OCI-M1 (cell line): ENCODE measurements around the gene VSX1.

Experiments
- DNase-seq: peaks from one replicate; lab custom pipeline; 2025; lab: John Stamatoyannopoulos, UW

The VSX1 gene

DNA sequence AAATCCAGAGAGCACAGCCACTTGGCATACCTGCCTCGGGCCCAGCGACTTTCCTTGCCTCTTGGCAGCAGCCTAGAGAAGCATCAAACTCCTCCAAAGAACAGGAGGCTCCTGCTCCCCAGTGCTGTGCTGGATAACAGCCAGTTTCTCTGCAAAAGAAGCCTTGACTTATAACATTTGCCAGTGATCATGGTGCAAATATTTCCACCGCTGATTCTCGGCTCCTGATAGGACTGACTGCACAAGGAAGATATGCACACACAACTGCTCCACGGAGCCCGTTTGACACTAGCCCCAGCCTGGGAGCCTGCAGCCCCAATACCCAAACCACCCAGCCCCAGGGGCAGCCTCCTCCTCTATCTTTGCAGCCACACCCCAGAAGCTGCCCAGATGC lies 41.5 kb downstream of the VSX1 start:
- peak; percentile 3 for DNase-seq

DNA sequence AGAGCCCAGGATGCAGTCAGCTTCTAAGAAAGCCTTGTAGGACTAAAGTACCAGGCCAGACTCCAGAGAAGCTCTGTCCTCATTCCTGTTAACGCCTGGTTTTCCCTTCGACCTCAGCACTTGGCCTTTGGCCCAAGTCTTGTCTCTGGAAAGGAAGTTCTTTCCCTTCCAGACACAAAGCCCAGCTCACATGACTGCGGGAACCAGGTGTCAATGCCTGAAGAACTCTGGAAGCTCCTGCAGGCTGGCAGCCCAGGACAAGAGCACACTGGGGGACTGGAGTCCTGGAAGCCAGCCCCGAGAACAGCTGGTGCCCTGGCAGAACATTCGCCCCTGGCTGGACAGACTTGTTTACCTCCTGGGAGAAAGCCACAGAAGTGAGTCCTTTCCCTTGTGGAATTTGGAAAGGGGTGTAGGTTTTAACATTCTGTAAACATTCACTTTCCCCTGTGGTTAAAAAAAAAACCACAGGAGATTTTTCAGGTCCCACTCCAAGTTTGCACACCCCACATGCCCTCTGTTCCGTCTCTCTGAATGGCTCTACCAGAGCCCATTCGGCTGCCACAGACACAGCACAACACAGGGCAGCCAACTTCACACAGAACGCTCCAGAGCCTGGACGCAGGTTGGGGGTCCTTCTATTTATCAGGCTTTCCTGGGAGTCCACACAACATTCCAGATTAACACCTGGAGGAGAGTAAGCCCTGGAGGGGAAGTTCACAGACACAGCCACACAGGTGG lies 42.1 kb downstream of the VSX1 start:
- DNase-seq: no peak

DNA sequence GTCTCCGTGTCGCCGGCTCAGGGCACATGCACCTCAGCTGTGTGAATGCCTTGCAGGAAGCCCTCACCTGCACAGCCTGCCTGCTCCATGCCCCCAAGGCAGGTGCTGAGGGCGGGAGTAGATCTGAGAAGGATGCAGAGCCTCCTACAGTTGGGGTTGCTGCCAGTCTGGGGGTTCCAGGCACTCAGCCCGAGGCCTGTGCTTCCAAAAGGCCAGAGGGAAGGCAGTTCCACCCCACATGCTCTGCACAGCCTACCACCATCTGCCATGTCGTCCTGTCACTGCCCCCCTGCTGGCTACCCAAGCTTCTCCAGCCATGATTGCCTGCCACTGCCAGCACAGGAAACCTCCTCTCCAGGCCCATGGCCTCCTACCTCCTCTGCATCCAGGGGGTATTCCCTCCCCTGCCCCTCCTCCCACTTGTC lies 43.3 kb downstream of the VSX1 start:
- no peak for DNase-seq

DNA sequence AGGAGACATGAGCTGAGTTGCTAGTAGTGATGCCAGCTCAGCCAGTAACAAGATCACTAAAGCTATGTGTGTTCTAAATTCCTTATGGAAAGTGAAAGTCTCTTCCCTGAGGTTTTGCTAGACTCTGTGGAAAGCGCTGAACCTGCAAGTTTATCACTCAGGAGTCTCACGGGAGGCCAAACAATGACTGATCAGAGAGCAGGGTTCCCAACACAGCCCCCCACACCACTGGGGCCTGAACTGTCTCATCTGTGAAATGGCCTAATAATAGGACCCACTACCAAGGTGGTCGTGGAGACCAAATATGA lies 43.9 kb downstream of the VSX1 start:
- no peak for DNase-seq

DNA sequence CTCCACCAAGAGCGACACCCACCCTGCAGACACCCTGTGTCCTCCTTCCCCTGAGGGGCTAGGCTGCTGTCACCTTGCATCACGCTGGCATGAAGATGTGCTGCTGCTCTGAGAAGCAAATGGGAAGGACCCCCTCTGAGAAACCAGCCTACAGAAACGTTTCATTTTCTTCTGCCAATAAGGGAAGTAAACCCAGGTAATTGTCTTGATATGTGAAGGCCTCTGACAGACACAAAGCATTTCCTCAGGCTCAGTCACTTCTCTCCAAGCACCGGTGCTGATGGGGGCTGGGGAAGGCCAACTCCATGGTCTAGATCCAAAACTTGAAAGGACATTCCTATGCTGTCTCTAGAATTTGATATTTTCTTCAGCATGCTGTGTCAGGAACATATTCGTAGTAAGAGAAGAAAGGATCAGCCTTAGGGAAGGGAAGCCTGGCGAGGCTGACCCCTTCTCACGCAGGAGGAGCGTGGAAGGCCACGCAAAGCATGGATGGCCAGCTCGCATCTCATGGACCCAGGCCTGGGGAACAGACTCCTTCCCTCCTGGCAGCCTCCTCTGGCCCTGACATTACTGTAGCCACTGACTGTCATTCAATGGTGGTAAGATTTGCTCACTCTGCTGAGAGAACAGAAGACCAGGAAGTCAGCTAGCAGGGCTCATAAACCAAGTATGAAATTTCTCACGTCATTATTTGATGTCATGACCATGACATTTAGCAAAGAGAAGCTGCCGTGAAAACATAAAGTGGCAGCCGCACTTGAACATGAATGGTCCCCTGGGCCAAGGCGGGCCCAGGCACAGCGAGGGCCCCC lies 44.4 kb downstream of the VSX1 start:
- no peak for DNase-seq

DNA sequence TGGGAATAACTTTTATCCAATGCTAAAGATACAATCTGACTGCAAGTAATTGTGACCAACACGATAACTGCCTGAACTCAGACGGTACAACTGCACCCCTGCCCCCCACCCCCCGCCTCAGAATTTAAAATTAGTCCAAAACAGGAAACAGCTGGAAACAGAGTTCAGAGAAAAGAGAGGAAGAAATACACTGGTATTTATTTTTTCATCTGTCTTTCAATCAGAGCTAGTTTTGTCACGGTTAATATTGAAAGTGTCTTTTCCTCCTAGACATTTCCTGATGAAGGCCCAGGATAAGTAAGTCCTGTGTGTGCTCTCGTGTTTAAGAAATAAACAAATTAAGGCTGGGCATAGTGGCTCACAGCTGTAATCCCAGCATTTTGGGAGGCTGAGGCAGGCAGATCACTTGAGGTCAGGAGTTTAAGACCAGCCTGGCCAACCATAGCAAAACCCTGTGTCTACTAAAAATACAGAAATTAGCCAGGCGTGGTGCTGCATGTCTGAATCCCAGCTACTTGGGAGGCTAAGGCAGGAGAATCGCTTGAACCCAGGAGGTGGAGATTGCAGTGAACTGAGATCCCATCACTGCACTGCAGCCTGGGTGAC lies 45.5 kb downstream of the VSX1 start:
- no peak for DNase-seq

DNA sequence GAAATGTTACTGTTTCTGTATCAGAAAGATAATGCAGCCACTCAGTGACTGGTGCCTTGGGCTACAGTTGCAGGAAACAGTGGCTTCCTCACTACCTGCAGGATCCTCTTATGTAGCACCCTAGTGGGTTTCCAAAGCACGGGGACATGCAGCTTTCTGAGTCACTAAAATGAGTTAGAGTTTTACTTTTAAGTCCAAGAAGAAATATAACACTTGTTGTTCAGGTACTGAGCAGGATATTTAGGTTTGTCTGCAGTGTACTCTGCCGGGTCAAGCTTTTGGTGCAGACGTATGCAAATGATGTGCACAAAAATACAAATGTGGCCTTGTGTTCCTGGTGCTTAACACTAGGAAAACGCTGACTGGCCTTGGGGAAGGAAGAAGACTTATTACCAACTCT lies 46.0 kb downstream of the VSX1 start:
- DNase-seq: peak; percentile 4

DNA sequence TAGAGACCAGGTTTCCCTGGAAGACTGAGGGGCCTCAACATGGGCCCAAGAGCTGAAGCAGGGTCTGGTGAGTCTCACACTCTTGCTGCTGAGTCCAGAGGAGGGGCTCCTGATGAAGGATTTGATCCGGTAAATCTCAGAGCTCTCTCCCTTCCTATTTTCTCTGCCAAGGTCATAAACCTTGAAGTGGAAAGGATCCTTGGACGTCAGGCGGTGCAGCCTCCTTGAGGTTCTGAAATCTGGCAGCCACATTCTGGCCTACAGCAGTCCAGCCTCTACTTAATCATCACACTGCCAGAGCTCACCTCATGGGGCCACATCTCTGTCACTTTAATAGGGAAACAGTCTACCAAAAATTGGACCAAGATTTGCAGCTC lies 48.0 kb downstream of the VSX1 start:
- DNase-seq: no peak

DNA sequence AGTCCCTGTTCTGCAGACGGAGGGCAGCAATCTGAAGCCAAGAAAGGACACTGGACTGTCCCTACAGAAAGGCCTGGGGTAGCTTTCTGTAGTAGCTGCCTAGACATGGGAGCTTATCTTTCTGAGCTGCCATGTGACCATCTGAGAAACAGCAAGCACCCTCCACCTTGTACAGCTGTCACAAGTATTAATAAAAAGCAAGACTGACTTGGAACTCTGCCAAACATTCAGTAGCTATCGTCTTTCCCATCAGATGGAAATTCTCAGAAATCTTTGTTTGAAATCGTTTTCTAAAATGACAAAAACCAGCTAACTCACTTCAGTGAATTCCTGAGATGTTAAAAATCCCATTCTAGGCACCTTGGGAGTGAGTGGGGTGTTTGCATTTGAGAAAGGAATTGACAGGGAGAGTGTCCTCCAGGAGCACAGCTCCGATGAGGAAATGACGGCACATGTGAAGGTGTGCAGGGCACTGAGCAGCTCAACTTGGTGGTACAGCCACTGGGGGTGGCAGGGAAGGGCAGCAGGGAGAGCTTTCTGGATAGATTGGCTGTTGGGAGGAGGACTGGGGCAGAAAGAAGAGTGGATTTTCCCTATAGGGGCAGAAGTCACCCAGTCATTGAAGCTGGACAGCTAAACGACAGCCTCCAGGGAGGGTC lies 48.5 kb downstream of the VSX1 start:
- peak; percentile 7 for DNase-seq

DNA sequence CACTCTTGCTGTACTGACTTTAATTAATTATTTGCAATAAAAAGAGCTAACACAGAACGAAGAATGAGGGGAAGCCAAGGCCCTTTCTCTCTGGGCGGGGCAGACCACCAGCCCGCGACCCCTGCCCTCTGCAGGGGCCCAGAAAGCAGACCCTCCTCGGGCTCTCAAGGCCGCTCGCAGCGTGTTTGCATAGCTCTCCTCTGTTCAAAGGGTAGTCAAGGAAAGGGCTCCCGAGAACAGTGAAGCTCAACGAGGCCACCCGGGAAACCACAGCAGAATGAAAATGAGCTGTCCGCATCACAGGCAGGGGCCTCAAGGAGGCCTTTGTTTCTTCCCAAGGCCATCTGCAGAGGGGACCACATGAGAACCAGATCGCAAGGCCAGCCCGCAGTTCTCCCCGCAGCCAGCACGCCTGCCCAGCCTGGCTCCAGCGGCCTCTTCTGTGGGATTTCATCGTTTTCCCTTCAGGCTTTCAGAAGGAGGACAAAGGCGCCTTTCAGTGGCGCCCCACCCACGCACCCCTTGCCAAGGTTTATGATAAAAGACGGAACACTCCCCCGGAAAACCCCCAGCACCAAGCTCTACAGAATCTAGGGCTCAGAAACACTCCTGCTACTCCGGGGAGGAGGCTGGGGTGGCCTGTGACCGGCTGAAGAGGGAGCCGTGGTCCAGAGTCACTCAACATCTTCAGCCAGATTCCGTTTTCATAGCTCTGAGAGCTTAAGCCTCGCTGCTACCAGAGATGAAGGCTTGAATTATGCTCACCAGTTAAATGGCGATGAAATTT lies 49.3 kb downstream of the VSX1 start:
- DNase-seq: no peak

DNA sequence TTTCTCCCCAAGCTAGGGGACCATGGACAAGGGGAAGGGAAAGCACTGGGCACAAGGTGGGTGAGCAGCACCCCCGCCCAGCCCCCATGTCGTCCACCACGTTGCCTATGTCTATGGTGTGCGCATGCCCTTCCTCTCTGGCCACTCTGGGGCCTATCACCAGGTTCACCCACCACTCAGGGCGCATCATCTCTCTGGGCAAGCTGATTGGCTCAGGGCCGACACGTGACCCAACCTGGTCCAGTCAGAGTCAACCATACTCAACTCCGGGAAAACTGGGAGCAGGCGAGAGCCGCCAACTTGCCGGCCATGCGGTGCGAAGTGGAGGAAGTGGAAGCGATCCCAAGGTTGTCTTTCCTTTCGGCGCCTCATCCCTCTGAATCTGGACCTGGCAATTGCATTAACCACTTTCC lies 49.9 kb downstream of the VSX1 start:
- DNase-seq: no peak

DNA sequence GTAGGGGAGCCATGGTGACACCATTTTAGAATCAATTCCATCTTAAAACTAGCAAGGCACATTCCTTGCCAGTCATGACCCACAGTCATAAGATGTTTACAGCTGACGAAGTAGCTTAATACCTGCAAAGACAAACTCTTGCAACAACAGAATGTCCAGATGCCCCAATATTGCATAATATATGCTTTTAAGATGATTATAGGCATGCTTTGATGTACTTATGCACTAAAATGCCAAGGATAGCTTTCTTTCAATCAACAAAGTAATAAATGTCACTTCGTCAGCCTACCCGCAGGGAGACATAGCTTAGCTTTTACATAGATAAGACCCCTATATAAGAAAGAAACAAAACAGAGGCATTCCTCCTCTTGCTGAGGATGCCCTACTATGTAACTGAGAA lies 50.7 kb downstream of the VSX1 start:
- DNase-seq: no peak

DNA sequence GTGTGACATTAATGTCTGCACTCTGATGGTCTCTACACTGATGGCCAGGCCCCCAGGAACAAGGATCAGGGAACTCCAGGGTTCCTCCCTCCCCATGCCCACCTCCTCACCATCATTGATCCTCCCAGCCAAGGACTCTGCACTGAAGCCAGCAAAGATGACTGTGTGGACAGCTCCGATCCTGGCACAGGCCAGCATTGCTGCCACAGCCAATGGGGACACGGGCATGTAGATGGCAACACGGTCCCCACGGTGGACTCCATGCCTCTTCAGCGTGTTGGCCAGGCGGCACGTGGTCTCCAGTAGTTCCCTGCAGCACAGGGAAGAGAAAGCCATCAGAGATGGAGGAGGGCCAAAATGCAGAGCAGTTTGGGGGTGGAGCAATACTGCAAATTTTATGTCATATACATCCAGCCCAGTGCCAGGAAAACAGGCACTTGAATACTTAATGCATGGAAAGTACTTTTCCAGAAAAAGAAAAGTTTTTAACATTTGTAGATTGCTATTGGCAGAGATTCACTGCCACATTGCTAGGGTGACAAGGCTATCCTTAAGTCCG lies 51.2 kb downstream of the VSX1 start:
- no peak for DNase-seq

DNA sequence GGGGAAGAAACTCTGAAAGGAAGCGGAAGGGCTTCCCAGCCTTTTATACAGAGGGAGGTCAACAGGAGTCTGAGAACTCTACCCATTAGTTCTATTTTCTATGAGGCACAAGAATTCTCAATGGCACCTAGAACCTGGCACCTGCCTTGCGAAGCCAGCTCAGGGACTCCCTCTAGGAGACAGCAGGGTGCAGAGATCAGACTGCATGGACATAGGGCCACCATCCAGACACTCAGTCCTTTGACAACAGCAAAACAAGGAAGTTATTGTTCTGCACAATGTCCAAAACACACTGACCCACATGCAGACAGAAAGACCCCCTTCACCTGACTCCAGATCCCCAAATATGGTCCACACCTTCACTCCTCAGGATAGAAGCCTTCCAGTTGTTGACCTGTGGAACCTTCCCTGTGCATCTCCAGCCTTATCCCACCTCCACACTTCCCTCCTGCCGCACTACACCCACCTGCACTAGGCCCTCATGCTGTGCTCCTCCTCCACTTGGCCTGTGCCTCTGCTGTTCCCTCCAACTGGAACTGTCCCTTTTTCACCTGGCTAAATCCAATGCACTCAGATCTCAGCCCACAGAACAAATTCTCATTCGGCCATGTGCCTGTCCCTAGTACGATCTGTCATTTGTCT lies 51.8 kb downstream of the VSX1 start:
- DNase-seq: no peak

DNA sequence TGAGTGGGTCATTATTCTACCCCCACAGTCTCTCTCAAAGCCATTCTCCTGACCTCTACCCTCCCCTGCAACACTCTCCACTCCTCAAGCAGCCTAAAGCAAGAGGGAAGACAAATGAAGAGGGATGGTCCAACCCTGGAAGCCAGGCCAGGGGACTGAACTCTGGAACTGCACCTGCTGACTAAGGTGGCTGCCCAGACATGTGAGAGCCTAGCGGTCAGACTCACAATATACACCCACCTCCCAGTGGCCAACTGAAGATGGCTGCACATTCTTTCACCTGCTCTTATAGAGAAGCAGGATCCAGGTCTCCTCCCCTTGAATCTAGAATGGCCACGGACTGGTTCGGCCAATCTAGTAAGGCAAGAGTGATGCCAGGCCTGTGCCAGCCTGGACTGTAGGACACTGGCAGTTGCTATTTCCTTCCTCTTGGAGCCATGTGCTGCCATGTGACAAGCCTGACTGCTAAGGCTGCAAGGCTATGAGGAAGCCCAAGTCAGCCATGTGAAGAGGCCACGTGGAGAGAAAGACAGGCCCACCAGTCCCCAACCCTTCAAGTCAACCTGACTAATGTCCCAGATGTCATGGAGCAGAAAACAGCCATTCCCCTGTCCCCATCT lies 55.8 kb downstream of the VSX1 start:
- no peak for DNase-seq
